PC-9 (cell line): ENCODE data around the gene ADCY4. TPM values are rescaled to one million over a fixed set of nuclear protein-coding genes. Genes with fewer than 3 reads are reported as not detected.

Experiments
- BruUV-seq: library from RNA; stranded (reverse); fragments of 400-500 nt; replicated peaks from 2 replicates; lab custom pipeline; 2021; lab: Mats Ljungman, UMichigan
- CTCF ChIA-PET: fragments of 300-600 bp; sonication (Branson Sonifier 250); formaldehyde crosslinking; loops from one replicate; lab custom pipeline; 2022; ENCODE audit warnings: antibody characterized with exemption; lab: Charles Lee
- POLR2A ChIA-PET: fragments of 300-600 bp; sonication (Branson Sonifier 250); formaldehyde crosslinking; loops from one replicate; lab custom pipeline; 2022; ENCODE audit warnings: antibody characterized with exemption; ENCODE audit not compliant: unreplicated experiment; lab: Charles Lee
- DNase-seq, 2 experiments: peaks; one replicate each; pipeline versions ENCODE4 v3.0.0 to v3.0.0-alpha.2; 2015 to 2022; ENCODE audit warnings: mixed read lengths in 1 of 2
- H2AFZ ChIP-seq: fragments of 200-600 bp; sonication (generic); 2 replicates; pipeline ENCODE4 v1.8.1; 2017; ENCODE audit warnings: antibody characterized with exemption
- H3F3A ChIP-seq: fragments of 200-600 bp; sonication (generic); 2 replicates; pipeline ENCODE4 v1.8.1; 2017; ENCODE audit warnings: antibody characterized with exemption, mild to moderate bottlenecking, low read depth; ENCODE audit not compliant: insufficient read depth
- H3K27ac ChIP-seq: fragments of 200-600 bp; sonication (generic); 2 replicates; pipeline ENCODE4 v1.6.1; 2016; ENCODE audit warnings: mixed run types
- H3K27me3 ChIP-seq: fragments of 200-600 bp; sonication (generic); 2 replicates; pipeline ENCODE4 v1.6.1; 2016; ENCODE audit warnings: low read depth, mixed run types; ENCODE audit not compliant: insufficient read depth
- H3K36me3 ChIP-seq: fragments of 200-600 bp; sonication (generic); 2 replicates; pipeline ENCODE4 v1.6.1; 2016; ENCODE audit warnings: low read depth, mixed run types
- H3K4me1 ChIP-seq: fragments of 200-600 bp; sonication (generic); replicated peaks from 2 replicates; pipeline ENCODE4 v1.6.1; 2016; ENCODE audit warnings: mixed run types; ENCODE audit not compliant: insufficient read depth
- H3K4me2 ChIP-seq: fragments of 200-600 bp; sonication (generic); 2 replicates; pipeline ENCODE4 v1.6.1; 2017; ENCODE audit warnings: mixed run types
- H3K4me3 ChIP-seq: fragments of 200-600 bp; sonication (generic); 2 replicates; pipeline ENCODE4 v1.6.1; 2016; ENCODE audit warnings: mixed run types
- H3K79me2 ChIP-seq: fragments of 200-600 bp; sonication (generic); 2 replicates; pipeline ENCODE4 v1.6.1; 2017; ENCODE audit warnings: low read depth, mixed run types
- H3K9me2 ChIP-seq: fragments of 200-600 bp; sonication (generic); 2 replicates; pipeline ENCODE4 v1.8.1; 2017; ENCODE audit warnings: mild to moderate bottlenecking; ENCODE audit not compliant: insufficient read depth
- H3K9me3 ChIP-seq: fragments of 200-600 bp; sonication (generic); 2 replicates; pipeline ENCODE4 v1.8.1; 2016; ENCODE audit warnings: low read depth; ENCODE audit not compliant: insufficient read depth
- H4K20me1 ChIP-seq: fragments of 200-600 bp; sonication (generic); 2 replicates; pipeline ENCODE4 v1.8.1; 2017; ENCODE audit not compliant: insufficient read depth
- EZH2 ChIP-seq: fragments of 200-600 bp; sonication (generic); IDR thresholded peaks from 2 replicates; pipeline ENCODE4 v1.8.0; 2017; ENCODE audit warnings: antibody characterized with exemption, low read depth
- intact Hi-C: fragments of 100-400 bp; cut with micrococcal nuclease; formaldehyde crosslinking; loops from one replicate; pipeline ENCODE4 v1.10.0; 2022; ENCODE audit not compliant: unreplicated experiment
- total RNA-seq: library from RNA; stranded (reverse); gene quantifications from 2 replicates; pipeline ENCODE4 v1.2.3, GENCODE V29; 2021
- TF ChIP-seq, protein P1 (sequence below): fragments of 200-600 bp; sonication (generic); conservative IDR thresholded peaks from 2 replicates; pipeline ENCODE4 v1.6.1; 2017; ENCODE audit warnings: mixed run types, antibody characterized with exemption, mild to moderate bottlenecking, moderate library complexity

The ADCY4 gene
- total RNA-seq, 1 experiment from 2014 or later, result 1.8 TPM

DNA sequence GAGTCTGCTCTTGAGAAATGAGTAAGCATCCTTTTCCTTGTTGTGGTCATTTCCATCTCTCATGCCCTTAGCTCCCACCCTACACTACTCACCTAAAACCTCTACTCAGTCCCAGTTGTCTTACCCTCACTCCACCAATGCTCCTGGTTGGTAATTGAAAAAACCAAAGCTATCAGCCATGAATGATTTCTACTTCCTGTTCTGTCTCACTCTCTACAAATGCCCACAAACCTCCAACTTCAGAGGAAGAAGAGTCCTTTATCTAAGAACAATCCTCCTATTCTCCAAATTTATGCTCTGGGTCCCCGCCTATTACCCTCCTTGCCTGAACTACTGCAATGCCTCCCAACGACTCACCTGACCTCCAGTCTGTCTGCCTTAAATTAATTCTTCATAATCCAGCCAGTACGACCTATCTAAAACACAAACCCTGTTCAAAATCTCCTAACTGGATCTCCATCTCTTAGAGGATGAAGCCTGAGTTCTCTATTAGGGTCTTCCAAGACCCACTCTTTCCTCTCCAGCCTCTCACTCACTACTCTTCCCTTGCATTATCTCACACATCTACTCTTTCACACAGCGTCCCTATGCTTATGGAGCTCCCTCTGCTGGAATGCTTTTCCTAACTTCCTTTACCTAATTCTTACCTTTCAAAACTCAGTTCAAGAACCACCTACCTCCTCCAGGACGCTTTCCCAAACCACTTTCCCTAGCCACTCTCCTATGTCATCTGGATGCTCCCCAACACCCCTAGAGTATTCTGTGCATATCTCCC lies 37.5 kb downstream of the ADCY4 start:
- Histone ChIP-seq H3K4me1 (peaks cover 16% of the 10 kb centered on the region), H3K4me3 (no peak overlapping the region), H3K27me3 (no peaks in the 10 kb centered on the region), H3K36me3 (no peaks in the 10 kb centered on the region), H2AFZ (no peak overlapping the region), H4K20me1 (no peaks in the 10 kb centered on the region), H3K4me2 (no peak overlapping the region), H3K9me3 (no peaks in the 10 kb centered on the region), H3K27ac (no peak overlapping the region), H3K79me2 (peaks cover 28% of the 10 kb centered on the region), H3K9me2 (no peaks in the 10 kb centered on the region), H3F3A (no peaks in the 10 kb centered on the region)
- no peak for DNase-seq
- POLR2A ChIA-PET, result interaction anchor here (0.6 kb wide), 2 partner anchors 53 to 54 kb away, joined by 8 to 15 read pairs; no protein-coding TSS in a partner anchor
- CTCF ChIA-PET, result interaction anchor here (0.6 to 1.9 kb wide), 2 partner anchors 55 to 82 kb away, joined by 3 to 16 read pairs; partner anchors contain the start of genes MDP1 and TINF2
- intact Hi-C loops, result loop anchor here (1.0 kb wide), 1 partner anchor 239 kb away; no protein-coding TSS in a partner anchor
- no TSS peak for BruUV-seq
- TF ChIP-seq, protein P1, sequence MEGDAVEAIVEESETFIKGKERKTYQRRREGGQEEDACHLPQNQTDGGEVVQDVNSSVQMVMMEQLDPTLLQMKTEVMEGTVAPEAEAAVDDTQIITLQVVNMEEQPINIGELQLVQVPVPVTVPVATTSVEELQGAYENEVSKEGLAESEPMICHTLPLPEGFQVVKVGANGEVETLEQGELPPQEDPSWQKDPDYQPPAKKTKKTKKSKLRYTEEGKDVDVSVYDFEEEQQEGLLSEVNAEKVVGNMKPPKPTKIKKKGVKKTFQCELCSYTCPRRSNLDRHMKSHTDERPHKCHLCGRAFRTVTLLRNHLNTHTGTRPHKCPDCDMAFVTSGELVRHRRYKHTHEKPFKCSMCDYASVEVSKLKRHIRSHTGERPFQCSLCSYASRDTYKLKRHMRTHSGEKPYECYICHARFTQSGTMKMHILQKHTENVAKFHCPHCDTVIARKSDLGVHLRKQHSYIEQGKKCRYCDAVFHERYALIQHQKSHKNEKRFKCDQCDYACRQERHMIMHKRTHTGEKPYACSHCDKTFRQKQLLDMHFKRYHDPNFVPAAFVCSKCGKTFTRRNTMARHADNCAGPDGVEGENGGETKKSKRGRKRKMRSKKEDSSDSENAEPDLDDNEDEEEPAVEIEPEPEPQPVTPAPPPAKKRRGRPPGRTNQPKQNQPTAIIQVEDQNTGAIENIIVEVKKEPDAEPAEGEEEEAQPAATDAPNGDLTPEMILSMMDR, result peak; percentile 51
- no peak for TF ChIP-seq EZH2

DNA sequence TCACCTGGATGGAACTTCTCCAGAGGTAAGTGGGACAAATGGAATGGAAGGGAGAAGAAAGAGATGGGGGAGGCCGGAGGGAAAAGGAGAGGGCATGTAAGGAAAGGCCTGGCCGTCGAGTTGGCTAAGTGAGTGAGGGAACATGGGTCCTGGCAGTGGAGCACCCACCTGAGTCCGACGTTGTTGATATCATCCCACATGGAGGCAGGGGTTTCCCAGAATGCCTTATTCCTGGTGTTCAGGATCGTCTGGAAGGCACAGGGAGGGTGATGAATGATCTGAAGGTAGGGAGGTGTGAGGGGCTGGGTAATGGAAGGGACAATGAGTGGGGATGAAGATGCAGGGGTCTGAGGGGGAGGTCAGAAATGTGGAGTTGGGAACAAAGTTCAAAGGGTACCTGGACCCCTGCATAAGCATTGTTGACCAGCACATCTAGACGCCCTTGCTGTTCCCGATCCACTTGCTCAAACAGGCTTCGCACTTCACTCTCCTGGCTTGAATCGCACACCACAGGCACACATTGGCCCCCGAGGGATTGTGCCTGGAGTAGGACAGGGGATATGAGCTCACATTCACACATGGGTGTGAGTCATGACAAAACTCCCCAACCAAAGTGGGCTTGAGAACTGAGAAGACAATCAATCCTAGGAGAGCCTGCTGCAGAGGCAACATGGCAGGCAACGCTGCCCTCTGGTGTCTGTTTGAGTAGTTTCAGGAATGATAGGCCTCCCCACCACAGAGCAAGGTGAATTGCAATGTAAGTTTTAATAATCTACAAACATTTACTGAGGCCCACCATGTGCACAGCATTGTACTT lies 38.3 kb downstream of the ADCY4 start:
- no TSS peak for BruUV-seq
- no peak overlapping the region for H3K4me2 ChIP-seq

More for the DNA sequence above, 38.3 kb downstream of the ADCY4 start:
- Histone ChIP-seq H3K36me3 (no peaks in the 10 kb centered on the region), H3K27ac (no peak overlapping the region), H3K9me3 (no peaks in the 10 kb centered on the region), H3K4me3 (no peak overlapping the region), H3F3A (no peaks in the 10 kb centered on the region), H4K20me1 (no peaks in the 10 kb centered on the region), H2AFZ (no peak overlapping the region), H3K79me2 (peaks cover 27% of the 10 kb centered on the region), H3K4me1 (peaks cover 16% of the 10 kb centered on the region), H3K9me2 (no peaks in the 10 kb centered on the region), H3K27me3 (no peaks in the 10 kb centered on the region)
- DNase-seq, result peak; percentile 43 to 58
- POLR2A ChIA-PET, result interaction anchor here (0.6 kb wide), 1 partner anchor 238 kb away, joined by 3 read pairs; no protein-coding TSS in a partner anchor
- intact Hi-C loops, result loop anchor here (1.0 kb wide), 2 partner anchors 53 to 238 kb away; no protein-coding TSS in a partner anchor
- TF ChIP-seq, protein P1, result peak; percentile 73
- no peak for TF ChIP-seq EZH2
- CTCF ChIA-PET, result interaction anchor here (0.6 to 1.9 kb wide), 2 partner anchors 54 to 81 kb away, joined by 3 to 16 read pairs; partner anchors contain the start of genes MDP1 and TINF2
